ENCODE measurements around the gene PCSK4.
"Not testable (repeated sequence)": the region's sequence is repeated elsewhere in the genome, so short reads cannot be mapped to it uniquely, and the experiment has no call there.

PCSK4 gene

DNA sequence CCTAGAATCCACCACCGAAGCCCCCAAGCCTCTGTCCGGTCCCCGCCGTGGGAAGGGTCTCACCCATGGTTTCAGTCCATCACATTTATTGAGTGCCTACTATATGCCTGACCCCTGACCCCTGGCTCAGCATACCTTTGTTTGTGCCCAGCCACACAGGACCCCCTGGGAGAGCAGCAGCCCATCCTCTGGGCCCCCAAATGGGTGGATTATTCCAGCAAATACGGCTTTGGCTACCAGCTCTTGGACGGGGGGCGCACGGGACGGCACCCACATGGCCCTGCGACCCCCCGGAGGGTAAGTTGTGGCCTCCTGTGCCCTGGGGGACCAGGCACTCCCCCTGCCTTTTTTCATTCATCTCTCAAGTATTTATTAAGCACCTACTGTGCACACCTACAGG is 41.4 kb upstream of the PCSK4 start:
- no peak for TF ChIP-seq CTCF (IDR thresholded peaks at IDR 0.05; ENCODE audit: low read depth, low read length)
- DNase-seq (ENCODE audit: low read depth, low spot score), result no peak
- in situ Hi-C loops (cut with HindIII; ENCODE audit: low sequenced_read_pairs), result no loop called here
- H3K4me3 ChIP-seq (ENCODE audit: low read depth, low read length), result no peak overlapping the region

DNA sequence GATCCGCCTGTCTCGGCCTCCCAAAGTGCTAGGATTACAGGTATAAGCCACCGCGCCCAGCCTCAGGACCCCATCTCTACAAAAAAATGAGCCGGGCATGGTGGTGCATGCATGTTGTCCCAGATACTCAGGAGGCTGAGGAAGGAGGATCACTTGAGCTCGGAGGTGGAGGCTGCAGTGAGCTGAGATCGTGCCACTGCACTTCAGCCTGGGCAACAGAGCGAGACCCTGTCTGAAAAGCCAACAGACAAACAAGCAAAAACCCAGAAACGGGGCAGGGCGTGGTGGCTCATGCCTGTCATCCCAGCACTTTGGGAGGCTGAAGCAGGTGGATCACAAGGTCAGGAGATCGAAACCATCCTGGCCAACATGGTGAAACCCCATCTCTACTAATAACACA is 40.7 kb upstream of the PCSK4 start:
- in situ Hi-C loops (cut with HindIII; ENCODE audit: low sequenced_read_pairs); H3K4me3 ChIP-seq (ENCODE audit: low read depth, low read length); DNase-seq (ENCODE audit: low read depth, low spot score): not testable (repeated sequence)

DNA sequence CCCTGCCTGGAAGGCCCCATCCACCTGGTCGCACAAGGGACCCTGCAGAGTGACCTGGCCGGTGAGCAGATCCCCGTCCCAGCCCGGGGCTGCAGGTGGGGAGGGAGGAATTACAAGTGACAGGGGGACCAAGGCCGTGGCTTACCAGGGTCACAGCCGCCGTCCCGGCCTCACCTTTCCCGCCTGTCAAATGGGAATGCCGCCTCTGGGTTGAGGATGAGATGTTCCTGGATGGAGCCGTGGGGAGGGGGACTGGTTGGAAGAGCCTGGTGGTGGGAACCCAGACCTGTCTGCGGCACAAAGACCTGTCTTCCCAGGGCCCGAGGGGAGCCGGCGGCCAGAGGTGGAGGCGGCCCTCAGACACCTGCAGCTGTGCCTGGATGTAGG is 39.3 kb upstream of the PCSK4 start:
- no peak for DNase-seq (ENCODE audit: low read depth, low spot score)
- in situ Hi-C loops (cut with HindIII; ENCODE audit: low sequenced_read_pairs), result no loop called here
- no peak overlapping the region for H3K4me3 ChIP-seq (ENCODE audit: low read depth, low read length)
- TF ChIP-seq CTCF (IDR thresholded peaks at IDR 0.05; ENCODE audit: low read depth, low read length), result no peak

DNA sequence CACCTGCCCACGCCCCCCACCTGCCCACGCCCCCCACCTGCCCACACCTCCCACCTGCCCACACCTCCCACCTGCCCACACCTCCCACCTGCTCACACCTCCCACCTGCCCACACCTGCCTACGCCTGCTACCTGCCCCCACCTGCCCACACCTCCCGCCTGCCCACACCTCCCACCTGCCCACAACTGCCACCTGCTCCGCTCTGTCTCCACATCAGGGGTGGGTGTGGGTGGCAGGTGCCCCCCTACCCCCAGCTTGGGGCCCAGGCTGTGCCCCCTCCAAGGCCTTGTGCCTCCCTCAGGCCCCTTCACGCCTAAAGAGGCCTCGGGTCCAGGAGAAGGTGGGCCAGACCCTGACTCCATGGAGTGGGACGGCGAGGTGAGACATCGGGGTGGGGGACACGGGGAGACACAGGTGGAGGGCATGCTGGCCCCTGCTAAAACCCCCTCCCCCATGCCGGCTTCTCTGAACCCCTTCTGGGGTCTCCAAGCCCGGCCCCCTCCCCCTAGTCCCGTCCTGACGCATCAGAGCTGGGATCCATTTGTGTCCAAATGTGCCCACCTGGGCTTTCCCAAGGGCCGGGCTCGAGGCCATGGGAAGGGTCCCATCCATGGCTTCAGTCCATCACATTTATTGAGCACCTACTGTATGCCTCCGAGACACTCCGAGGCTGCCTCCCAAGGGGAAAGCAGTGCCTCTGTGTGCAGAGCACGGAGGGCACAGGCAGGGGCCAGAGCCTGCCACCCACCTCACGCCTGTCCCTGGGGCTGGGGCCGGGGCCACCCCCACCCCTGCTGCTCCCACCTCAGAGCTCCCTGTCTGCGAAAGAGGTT is 38.7 kb upstream of the PCSK4 start:
- no peak for TF ChIP-seq CTCF (IDR thresholded peaks at IDR 0.05; ENCODE audit: low read depth, low read length)
- in situ Hi-C loops (cut with HindIII; ENCODE audit: low sequenced_read_pairs), result no loop called here
- no peak for DNase-seq (ENCODE audit: low read depth, low spot score)
- no peak overlapping the region for H3K4me3 ChIP-seq (ENCODE audit: low read depth, low read length)

- no peak for TF ChIP-seq CTCF (IDR thresholded peaks at IDR 0.05; ENCODE audit: low read depth, low read length)
- H3K4me3 ChIP-seq (ENCODE audit: low read depth, low read length), result no peak overlapping the region
- in situ Hi-C loops (cut with HindIII; ENCODE audit: low sequenced_read_pairs), result no loop called here
- no peak for DNase-seq (ENCODE audit: low read depth, low spot score)
Observed at GRCh38 chr19:1527650-1528309, 37.6 kb upstream of the PCSK4 start.

DNA sequence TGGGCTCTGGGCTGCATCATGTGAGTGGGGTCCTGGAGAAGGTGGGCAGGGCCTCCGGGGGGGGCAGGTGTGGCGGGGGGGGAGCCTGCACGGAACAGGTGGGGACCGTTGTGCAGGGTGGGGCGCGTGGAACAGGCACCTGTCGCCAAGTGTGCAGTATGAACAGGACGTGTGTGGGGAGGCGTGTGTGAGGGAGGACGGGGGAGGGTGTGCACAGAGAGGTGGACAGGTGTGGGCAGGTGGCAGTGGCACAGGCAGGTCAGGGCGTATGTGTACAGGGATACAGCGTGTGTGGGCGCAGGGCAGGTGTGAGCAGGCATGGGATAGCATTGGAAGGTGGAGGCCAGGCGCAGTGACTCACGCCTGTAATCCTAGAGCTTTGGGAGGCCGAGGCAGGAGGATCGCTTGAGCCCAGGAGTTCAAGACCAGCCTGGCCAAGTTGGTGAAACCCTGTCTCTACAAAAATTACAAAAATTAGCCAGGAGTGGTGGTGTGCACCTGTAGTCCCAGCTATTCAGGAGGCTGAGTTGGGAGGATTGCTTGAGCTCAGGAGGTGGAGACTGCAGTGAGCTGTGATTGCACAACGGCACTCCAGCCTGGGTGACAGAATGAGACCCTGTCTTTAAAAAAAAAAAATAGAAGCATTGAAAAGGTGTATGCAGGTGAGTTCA is 37.0 kb upstream of the PCSK4 start:
- H3K4me3 ChIP-seq (ENCODE audit: low read depth, low read length), result no peak overlapping the region
- in situ Hi-C loops (cut with HindIII; ENCODE audit: low sequenced_read_pairs), result no loop called here
- no peak for DNase-seq (ENCODE audit: low read depth, low spot score)
- TF ChIP-seq CTCF (IDR thresholded peaks at IDR 0.05; ENCODE audit: low read depth, low read length), result no peak

Data from astrocyte of the spinal cord (primary cell).